Measurements from ENCODE around the gene JMJD1C. TPM values are rescaled to one million over a fixed set of nuclear protein-coding genes. Genes with fewer than 3 reads are reported as not detected.
A peak's percentile ranks its signal among the peaks of the same experiment; 100 is the strongest.

The JMJD1C gene
- total RNA-seq, 1 experiment from 2014 or later, result 89.7 TPM

DNA sequence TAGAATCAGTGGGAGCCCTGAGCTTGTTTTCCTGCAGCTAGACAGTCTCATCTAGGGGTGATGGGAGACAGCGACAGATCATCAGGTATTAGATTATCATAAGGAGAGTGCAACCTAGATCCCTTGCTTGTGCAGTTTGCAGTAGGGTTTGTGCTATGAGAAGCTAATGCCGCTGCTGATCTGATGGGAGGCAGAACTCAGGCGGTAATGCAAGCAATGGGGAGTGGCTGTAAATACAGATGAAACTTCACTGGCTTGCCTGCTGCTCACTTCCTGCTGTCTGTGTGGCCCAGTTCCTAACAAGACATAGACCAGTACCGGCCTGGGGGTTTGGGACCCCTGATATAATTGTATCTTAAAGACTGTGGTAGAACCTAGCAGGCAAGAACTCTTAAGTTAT, 315.0 kb downstream of the JMJD1C start:
- Mint-ChIP-seq H3K4me1 (ENCODE audit: low read depth, unreplicated experiment) (no peaks in the 10 kb centered on the region), H3K27me3 (ENCODE audit: insufficient read depth, unreplicated experiment) (no peaks in the 10 kb centered on the region), H3K27ac (ENCODE audit: unreplicated experiment) (no peak overlapping the region), H3K4me3 (ENCODE audit: unreplicated experiment) (no peak overlapping the region), H3K36me3 (ENCODE audit: insufficient read depth, unreplicated experiment) (peaks cover 80% of the 10 kb centered on the region), H3K9me3 (ENCODE audit: unreplicated experiment) (no peaks in the 10 kb centered on the region)
- ChIA-PET POLR2A (no interaction called here), CTCF (no interaction called here)
- intact Hi-C loops (cut with micrococcal nuclease; ENCODE audit: unreplicated experiment), result no loop called here
- Histone ChIP-seq H3K9me3 (no peaks in the 10 kb centered on the region), H3K4me1 (no peaks in the 10 kb centered on the region), H3K27me3 (replicated peaks; ENCODE audit: control insufficient read depth, insufficient read depth, low read length) (no peaks in the 10 kb centered on the region), H3K4me3 (ENCODE audit: low read depth, low read length) (no peak overlapping the region), H3K36me3 (ENCODE audit: control insufficient read depth, insufficient read depth, low read length) (peaks cover 13% of the 10 kb centered on the region)
- no TSS peak for BruUV-seq (replicated peaks)
- TF ChIP-seq, protein P1, sequence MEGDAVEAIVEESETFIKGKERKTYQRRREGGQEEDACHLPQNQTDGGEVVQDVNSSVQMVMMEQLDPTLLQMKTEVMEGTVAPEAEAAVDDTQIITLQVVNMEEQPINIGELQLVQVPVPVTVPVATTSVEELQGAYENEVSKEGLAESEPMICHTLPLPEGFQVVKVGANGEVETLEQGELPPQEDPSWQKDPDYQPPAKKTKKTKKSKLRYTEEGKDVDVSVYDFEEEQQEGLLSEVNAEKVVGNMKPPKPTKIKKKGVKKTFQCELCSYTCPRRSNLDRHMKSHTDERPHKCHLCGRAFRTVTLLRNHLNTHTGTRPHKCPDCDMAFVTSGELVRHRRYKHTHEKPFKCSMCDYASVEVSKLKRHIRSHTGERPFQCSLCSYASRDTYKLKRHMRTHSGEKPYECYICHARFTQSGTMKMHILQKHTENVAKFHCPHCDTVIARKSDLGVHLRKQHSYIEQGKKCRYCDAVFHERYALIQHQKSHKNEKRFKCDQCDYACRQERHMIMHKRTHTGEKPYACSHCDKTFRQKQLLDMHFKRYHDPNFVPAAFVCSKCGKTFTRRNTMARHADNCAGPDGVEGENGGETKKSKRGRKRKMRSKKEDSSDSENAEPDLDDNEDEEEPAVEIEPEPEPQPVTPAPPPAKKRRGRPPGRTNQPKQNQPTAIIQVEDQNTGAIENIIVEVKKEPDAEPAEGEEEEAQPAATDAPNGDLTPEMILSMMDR (IDR thresholded peaks at IDR 0.05; ENCODE audit: insufficient read depth in 1 of 2, low read depth in 1 of 2, low read length in 1 of 2, severe bottlenecking in 1 of 2, unreplicated experiment in 1 of 2), result no peak
- no peak for DNase-seq

DNA sequence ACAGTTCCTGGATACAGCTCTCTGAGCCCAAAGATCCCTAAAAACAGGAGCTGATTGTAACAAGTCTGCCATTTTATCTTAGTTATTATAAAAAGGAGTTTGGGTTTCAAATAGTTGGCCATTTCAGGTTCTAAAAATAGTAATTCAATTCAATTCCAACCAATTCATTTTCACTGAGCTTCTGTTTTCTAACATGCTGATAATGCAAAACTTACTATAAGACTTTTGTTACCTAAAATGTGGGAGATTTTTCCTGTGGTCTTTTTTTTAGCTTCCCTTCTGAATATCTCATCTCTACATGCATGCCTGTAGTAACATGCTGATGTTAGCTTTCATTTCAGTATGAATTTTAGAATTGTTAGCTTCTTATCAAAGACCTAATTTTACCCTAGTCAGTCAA, 319.3 kb downstream of the JMJD1C start:
- Histone ChIP-seq H3K4me3 (ENCODE audit: low read depth, low read length) (no peak overlapping the region), H3K27me3 (replicated peaks; ENCODE audit: control insufficient read depth, insufficient read depth, low read length) (no peaks in the 10 kb centered on the region), H3K9me3 (no peaks in the 10 kb centered on the region), H3K36me3 (ENCODE audit: control insufficient read depth, insufficient read depth, low read length) (peaks cover 2% of the 10 kb centered on the region), H3K4me1 (no peaks in the 10 kb centered on the region)
- Mint-ChIP-seq H3K4me1 (ENCODE audit: low read depth, unreplicated experiment) (peaks cover 6% of the 10 kb centered on the region), H3K27ac (ENCODE audit: unreplicated experiment) (peak overlapping the region; percentile 44), H3K4me3 (ENCODE audit: unreplicated experiment) (no peak overlapping the region), H3K27me3 (ENCODE audit: insufficient read depth, unreplicated experiment) (no peaks in the 10 kb centered on the region), H3K9me3 (ENCODE audit: unreplicated experiment) (no peaks in the 10 kb centered on the region), H3K36me3 (ENCODE audit: insufficient read depth, unreplicated experiment) (peaks cover 56% of the 10 kb centered on the region)
- ChIA-PET CTCF (interaction anchor here (0.6 to 0.9 kb wide), 3 partner anchors 11 to 375 kb away, joined by 3 to 6 read pairs (median 3); no protein-coding TSS in a partner anchor), POLR2A (interaction anchor here (0.8 kb wide), 1 partner anchor 14 kb away, joined by 3 read pairs; the partner anchor contains the start of gene NRBF2)
- BruUV-seq (replicated peaks), result no TSS peak
- no peak for DNase-seq
- intact Hi-C loops (cut with micrococcal nuclease; ENCODE audit: unreplicated experiment), result no loop called here
- TF ChIP-seq, protein P1 (IDR thresholded peaks at IDR 0.05; ENCODE audit: insufficient read depth in 1 of 2, low read depth in 1 of 2, low read length in 1 of 2, severe bottlenecking in 1 of 2, unreplicated experiment in 1 of 2), result no peak

DNA sequence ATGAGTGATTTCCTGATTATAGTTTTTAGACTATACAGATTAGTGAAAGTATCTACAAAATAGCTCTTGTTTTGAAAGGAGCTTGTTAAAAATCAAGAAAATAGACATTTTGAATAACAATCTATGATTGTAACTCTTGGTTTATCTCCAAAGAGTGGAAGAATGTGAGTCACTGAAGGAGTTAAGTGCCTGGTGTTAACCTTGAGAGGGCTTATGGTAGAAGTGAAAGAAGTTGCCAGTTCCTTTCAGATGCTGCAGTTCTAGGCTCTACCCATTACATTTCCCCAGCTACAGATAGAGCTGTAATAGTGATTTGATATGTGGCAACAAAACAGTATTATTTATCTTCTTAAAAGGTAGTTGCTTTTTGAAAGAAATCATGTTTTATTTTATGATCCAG, 320.0 kb downstream of the JMJD1C start:
- TF ChIP-seq, protein P1 (IDR thresholded peaks at IDR 0.05; ENCODE audit: insufficient read depth in 1 of 2, low read depth in 1 of 2, low read length in 1 of 2, severe bottlenecking in 1 of 2, unreplicated experiment in 1 of 2), result no peak
- intact Hi-C loops (cut with micrococcal nuclease; ENCODE audit: unreplicated experiment), result no loop called here
- H3K36me3 ChIP-seq (ENCODE audit: control insufficient read depth, insufficient read depth, low read length), result peaks cover 1% of the 10 kb centered on the region
- CTCF ChIA-PET, result interaction anchor here (0.6 kb wide), 1 partner anchor 376 kb away, joined by 6 read pairs; no protein-coding TSS in a partner anchor
- H3K4me3 Mint-ChIP-seq (ENCODE audit: unreplicated experiment), result no peak overlapping the region
- no peak overlapping the region for H3K4me3 ChIP-seq (ENCODE audit: low read depth, low read length)
- no peak for DNase-seq
- BruUV-seq (replicated peaks), result no TSS peak
- no peaks in the 10 kb centered on the region for H3K4me1 ChIP-seq
- peaks cover 6% of the 10 kb centered on the region for H3K4me1 Mint-ChIP-seq (ENCODE audit: low read depth, unreplicated experiment)
- no peaks in the 10 kb centered on the region for H3K27me3 Mint-ChIP-seq (ENCODE audit: insufficient read depth, unreplicated experiment)
- no peak overlapping the region for H3K27ac Mint-ChIP-seq (ENCODE audit: unreplicated experiment)
- POLR2A ChIA-PET, result interaction anchor here (0.8 kb wide), 1 partner anchor 13 kb away, joined by 3 read pairs; the partner anchor contains the start of gene NRBF2
- no peaks in the 10 kb centered on the region for H3K9me3 ChIP-seq
- H3K27me3 ChIP-seq (replicated peaks; ENCODE audit: control insufficient read depth, insufficient read depth, low read length), result no peaks in the 10 kb centered on the region
- H3K9me3 Mint-ChIP-seq (ENCODE audit: unreplicated experiment), result no peaks in the 10 kb centered on the region
- H3K36me3 Mint-ChIP-seq (ENCODE audit: insufficient read depth, unreplicated experiment), result peaks cover 53% of the 10 kb centered on the region

All from Caco-2 (cell line).